Measurements from ENCODE around the gene OLIG1. TPM values are rescaled to one million over a fixed set of nuclear protein-coding genes. Genes with fewer than 3 reads are reported as not detected.

The OLIG1 gene
- total and polyA plus RNA-seq, 7 donors = 0.07 to 3.4 (median 0.34) TPM; not detected in 1

DNA sequence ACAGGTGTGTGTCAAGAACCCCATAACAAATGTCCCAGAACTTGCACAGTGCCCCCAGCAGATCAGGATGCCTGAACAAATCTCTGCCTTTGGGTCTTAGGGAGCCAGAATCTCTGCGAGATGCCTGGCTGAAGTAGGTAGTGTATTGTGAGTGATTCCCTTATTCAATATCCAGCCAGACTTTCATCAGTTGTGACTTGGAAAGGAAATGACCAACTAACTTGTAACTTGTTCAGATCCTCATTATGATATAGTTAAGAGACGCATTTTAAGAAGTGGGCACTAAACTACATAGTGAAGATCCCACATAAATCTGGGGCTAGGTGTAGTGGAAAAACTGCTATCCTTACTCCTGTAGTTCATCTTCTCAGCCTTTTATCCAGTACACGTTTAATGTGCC, 32.4 kb upstream of the OLIG1 start:
- DNase-seq = no peak
- no peak for ATAC-seq
- Histone ChIP-seq H3K27ac (no peak overlapping the region), H3K36me3 (ENCODE audit: insufficient read depth in 1 of 2, low read depth in 1 of 2) (no peaks in the 10 kb centered on the region), H3K27me3 (ENCODE audit: insufficient read depth in 3 of 3, low read length in 2 of 3) (peaks cover 0 to 22% (median 12%) of the 10 kb centered on the region in 3 donors), H3K4me1 (no peaks in the 10 kb centered on the region), H3K4me3 (no peak overlapping the region), H3K9me3 (no peaks in the 10 kb centered on the region)
- intact Hi-C loops (cut with DNase I) = no loop called here
- WGBS, 3 donors = 87 to 90% (median 89%) methylated on average over 3 of the region's 3 CpGs
- TF ChIP-seq CTCF (IDR thresholded peaks at IDR 0.05) = no peak

DNA sequence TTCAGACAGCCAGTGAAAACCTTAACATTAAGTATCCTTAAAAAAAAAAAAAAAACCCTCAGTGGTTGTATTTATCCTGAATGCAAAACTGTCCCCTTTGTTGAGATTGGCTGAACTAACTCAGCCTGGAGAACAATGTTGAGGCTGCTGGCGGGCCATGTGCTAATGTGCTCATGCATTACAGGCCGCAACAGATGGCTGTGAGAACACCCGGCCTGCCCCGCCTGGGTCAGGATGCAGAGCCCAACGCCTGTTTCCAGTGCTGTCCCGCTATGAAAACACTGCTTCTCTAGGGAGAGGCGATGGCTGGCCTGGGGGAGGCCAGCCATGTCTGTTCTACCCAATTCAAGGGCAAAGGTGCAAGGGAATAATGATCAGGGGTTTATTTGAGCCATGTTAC, 30.4 kb upstream of the OLIG1 start:
- DNase-seq = no peak

DNA sequence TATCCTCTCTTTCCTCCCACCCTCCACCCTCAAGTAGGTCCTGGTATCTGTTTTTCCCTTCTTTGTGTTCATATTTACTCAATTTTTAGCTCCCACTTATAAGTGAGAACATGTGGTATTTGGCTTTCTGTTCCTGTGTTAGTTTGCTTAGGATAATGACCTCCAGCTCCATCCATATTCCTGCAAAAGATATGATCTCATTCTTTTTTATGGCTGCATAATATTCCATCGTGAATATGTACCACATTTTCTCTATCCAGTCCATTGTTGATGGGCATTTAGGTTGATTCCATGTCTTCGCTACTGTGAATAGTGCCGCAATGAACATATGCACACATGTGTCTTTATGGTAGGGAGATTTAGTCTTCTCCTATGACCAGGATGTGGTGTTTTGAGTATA, 29.7 kb upstream of the OLIG1 start:
- intact Hi-C loops (cut with DNase I) = no loop called here
- no peak for DNase-seq
- Histone ChIP-seq H3K9me3 (no peaks in the 10 kb centered on the region), H3K27ac (no peak overlapping the region), H3K4me1 (no peaks in the 10 kb centered on the region), H3K4me3 (no peak overlapping the region), H3K27me3 (ENCODE audit: insufficient read depth in 3 of 3, low read length in 2 of 3) (peaks cover 0 to 2% (median 0%) of the 10 kb centered on the region in 3 donors), H3K36me3 (ENCODE audit: insufficient read depth in 1 of 2, low read depth in 1 of 2) (no peaks in the 10 kb centered on the region)
- 96 to 98% (median 97%) methylated on average over 3 of the region's 3 CpGs for WGBS, 3 donors
- no peak for TF ChIP-seq CTCF (IDR thresholded peaks at IDR 0.05)
- no peak for ATAC-seq

More for the DNA sequence above, 30.4 kb upstream of the OLIG1 start:
- ATAC-seq = no peak
- no peak for TF ChIP-seq CTCF (IDR thresholded peaks at IDR 0.05)
- intact Hi-C loops (cut with DNase I) = no loop called here
- H3K27me3 ChIP-seq (ENCODE audit: insufficient read depth in 3 of 3, low read length in 2 of 3) = peaks cover 0 to 3% (median 2%) of the 10 kb centered on the region in 3 donors
- no peak overlapping the region for H3K27ac ChIP-seq
- no peaks in the 10 kb centered on the region for H3K36me3 ChIP-seq (ENCODE audit: insufficient read depth in 1 of 2, low read depth in 1 of 2)
- H3K4me1 ChIP-seq = no peaks in the 10 kb centered on the region
- H3K9me3 ChIP-seq = no peaks in the 10 kb centered on the region
- H3K4me3 ChIP-seq = no peak overlapping the region
- WGBS, 3 donors = 47 to 48% (median 48%) methylated on average over 7 of the region's 7 CpGs

GRCh38 chr21:33041981-33042380, 28.0 kb upstream of the OLIG1 start:
- H3K27me3 ChIP-seq (ENCODE audit: insufficient read depth in 3 of 3, low read length in 2 of 3) = peaks cover 0 to 2% (median 0%) of the 10 kb centered on the region in 3 donors

More at GRCh38 chr21:33041981-33042380, 28.0 kb upstream of the OLIG1 start:
- no peak for ATAC-seq
- Histone ChIP-seq H3K27ac (no peak overlapping the region), H3K36me3 (ENCODE audit: insufficient read depth in 1 of 2, low read depth in 1 of 2) (no peaks in the 10 kb centered on the region), H3K4me3 (no peak overlapping the region), H3K4me1 (no peaks in the 10 kb centered on the region), H3K9me3 (no peaks in the 10 kb centered on the region)
- 45 to 72% (median 67%) methylated on average over 2 of the region's 2 CpGs for WGBS, 3 donors
- no peak for DNase-seq
- no peak for TF ChIP-seq CTCF (IDR thresholded peaks at IDR 0.05)
- intact Hi-C loops (cut with DNase I) = no loop called here

All from psoas muscle (tissue), 8 donors.